ENCODE data around the gene PRKCE. TPM values are rescaled to one million over a fixed set of nuclear protein-coding genes. Genes with fewer than 3 reads are reported as not detected.
A peak's percentile ranks its signal among the peaks of the same experiment; 100 is the strongest.

PRKCE gene
- total and polyA plus RNA-seq, 2 experiments from 2014 or later = 0.94 to 1.2 TPM

DNA sequence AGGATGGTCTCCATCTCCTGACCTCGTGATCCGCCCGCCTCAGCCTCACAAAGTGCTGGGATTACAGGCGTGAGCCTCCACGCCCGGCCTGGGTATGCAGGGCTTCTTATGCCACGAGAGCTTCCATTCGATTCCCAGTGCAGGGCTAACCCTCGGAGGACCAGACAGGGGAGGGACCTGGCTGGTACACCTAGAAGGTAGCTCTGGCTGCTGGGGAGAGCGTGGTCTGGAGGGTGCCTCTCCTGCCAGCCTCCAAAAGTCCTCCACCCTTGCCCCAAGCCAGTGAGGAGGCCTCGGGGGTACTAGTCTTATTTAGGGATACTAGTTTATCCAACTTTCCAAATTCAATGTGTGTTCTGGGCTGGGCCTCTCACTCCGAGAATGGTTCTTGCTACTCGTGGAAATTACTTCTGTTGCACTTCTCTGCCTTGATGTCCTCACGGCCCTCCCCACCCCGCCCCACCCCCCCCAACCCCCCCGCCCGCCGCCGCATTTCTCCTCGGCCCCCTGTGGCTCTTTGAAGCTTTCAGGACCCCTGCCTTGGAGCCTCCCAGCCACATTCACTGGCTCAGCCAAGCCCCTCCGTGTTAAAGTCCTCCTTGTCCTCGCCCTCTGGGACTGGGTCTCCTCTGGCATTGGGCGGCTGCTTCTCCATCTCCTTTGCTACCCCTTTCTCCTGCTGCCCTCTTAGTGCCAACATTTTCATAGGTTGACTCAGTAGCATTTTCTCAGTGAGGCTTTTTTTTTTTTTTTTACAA lies 502.7 kb downstream of the PRKCE start:
- Mint-ChIP-seq H3K9me3 (no peaks in the 10 kb centered on the region), H3K4me3 (no peak overlapping the region), H3K4me1 (peaks cover 3% of the 10 kb centered on the region; the same call in 2 of the 3 replicates), H3K36me3 (ENCODE audit: low read depth) (no peaks in the 10 kb centered on the region), H3K27ac (no peak overlapping the region), H3K27me3 (ENCODE audit: insufficient read depth, low read depth, poor library complexity) (peaks cover 4% of the 10 kb centered on the region)
- Histone ChIP-seq H3K4me3 (no peak overlapping the region), H3K27me3 (ENCODE audit: insufficient read depth) (no peaks in the 10 kb centered on the region), H3K4me1 (ENCODE audit: insufficient read depth) (no peaks in the 10 kb centered on the region), H3F3A (replicated peaks; ENCODE audit: low read depth) (no peaks in the 10 kb centered on the region), H4K20me1 (replicated peaks; ENCODE audit: insufficient read depth) (no peaks in the 10 kb centered on the region), H3K9me2 (ENCODE audit: insufficient read depth) (peaks cover 1% of the 10 kb centered on the region; the same call in 1 of the 2 replicates), H3K4me2 (no peak overlapping the region; the same call in 1 of the 2 replicates), H2AFZ (no peak overlapping the region), H3K36me3 (ENCODE audit: insufficient read depth) (no peaks in the 10 kb centered on the region), H3K79me2 (replicated peaks; ENCODE audit: insufficient read depth) (no peaks in the 10 kb centered on the region), H3K27ac (ENCODE audit: low read depth) (no peak overlapping the region)
- DNase-seq (ENCODE audit: low spot score) (no peak), ATAC-seq (peak; percentile 70)
- TF ChIP-seq, protein P1, sequence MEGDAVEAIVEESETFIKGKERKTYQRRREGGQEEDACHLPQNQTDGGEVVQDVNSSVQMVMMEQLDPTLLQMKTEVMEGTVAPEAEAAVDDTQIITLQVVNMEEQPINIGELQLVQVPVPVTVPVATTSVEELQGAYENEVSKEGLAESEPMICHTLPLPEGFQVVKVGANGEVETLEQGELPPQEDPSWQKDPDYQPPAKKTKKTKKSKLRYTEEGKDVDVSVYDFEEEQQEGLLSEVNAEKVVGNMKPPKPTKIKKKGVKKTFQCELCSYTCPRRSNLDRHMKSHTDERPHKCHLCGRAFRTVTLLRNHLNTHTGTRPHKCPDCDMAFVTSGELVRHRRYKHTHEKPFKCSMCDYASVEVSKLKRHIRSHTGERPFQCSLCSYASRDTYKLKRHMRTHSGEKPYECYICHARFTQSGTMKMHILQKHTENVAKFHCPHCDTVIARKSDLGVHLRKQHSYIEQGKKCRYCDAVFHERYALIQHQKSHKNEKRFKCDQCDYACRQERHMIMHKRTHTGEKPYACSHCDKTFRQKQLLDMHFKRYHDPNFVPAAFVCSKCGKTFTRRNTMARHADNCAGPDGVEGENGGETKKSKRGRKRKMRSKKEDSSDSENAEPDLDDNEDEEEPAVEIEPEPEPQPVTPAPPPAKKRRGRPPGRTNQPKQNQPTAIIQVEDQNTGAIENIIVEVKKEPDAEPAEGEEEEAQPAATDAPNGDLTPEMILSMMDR (conservative IDR thresholded peaks at IDR 0.05; ENCODE audit: low read depth in 2 of 2) = no peak
- TF ChIP-seq, protein P2, sequence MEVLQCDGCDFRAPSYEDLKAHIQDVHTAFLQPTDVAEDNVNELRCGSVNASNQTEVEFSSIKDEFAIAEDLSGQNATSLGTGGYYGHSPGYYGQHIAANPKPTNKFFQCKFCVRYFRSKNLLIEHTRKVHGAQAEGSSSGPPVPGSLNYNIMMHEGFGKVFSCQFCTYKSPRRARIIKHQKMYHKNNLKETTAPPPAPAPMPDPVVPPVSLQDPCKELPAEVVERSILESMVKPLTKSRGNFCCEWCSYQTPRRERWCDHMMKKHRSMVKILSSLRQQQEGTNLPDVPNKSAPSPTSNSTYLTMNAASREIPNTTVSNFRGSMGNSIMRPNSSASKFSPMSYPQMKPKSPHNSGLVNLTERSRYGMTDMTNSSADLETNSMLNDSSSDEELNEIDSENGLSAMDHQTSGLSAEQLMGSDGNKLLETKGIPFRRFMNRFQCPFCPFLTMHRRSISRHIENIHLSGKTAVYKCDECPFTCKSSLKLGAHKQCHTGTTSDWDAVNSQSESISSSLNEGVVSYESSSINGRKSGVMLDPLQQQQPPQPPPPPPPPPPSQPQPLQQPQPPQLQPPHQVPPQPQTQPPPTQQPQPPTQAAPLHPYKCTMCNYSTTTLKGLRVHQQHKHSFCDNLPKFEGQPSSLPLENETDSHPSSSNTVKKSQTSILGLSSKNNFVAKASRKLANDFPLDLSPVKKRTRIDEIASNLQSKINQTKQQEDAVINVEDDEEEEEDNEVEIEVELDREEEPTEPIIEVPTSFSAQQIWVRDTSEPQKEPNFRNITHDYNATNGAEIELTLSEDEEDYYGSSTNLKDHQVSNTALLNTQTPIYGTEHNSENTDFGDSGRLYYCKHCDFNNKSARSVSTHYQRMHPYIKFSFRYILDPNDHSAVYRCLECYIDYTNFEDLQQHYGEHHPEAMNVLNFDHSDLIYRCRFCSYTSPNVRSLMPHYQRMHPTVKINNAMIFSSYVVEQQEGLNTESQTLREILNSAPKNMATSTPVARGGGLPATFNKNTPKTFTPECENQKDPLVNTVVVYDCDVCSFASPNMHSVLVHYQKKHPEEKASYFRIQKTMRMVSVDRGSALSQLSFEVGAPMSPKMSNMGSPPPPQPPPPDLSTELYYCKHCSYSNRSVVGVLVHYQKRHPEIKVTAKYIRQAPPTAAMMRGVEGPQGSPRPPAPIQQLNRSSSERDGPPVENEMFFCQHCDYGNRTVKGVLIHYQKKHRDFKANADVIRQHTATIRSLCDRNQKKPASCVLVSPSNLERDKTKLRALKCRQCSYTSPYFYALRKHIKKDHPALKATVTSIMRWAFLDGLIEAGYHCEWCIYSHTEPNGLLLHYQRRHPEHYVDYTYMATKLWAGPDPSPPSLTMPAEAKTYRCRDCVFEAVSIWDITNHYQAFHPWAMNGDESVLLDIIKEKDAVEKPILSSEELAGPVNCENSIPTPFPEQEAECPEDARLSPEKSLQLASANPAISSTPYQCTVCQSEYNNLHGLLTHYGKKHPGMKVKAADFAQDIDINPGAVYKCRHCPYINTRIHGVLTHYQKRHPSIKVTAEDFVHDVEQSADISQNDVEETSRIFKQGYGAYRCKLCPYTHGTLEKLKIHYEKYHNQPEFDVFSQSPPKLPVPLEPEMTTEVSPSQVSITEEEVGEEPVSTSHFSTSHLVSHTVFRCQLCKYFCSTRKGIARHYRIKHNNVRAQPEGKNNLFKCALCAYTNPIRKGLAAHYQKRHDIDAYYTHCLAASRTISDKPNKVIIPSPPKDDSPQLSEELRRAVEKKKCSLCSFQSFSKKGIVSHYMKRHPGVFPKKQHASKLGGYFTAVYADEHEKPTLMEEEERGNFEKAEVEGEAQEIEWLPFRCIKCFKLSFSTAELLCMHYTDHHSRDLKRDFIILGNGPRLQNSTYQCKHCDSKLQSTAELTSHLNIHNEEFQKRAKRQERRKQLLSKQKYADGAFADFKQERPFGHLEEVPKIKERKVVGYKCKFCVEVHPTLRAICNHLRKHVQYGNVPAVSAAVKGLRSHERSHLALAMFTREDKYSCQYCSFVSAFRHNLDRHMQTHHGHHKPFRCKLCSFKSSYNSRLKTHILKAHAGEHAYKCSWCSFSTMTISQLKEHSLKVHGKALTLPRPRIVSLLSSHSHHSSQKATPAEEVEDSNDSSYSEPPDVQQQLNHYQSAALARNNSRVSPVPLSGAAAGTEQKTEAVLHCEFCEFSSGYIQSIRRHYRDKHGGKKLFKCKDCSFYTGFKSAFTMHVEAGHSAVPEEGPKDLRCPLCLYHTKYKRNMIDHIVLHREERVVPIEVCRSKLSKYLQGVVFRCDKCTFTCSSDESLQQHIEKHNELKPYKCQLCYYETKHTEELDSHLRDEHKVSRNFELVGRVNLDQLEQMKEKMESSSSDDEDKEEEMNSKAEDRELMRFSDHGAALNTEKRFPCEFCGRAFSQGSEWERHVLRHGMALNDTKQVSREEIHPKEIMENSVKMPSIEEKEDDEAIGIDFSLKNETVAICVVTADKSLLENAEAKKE (CRISPR knock-in tag; IDR thresholded peaks at IDR 0.05) = no peak
- TF ChIP-seq, protein P3, sequence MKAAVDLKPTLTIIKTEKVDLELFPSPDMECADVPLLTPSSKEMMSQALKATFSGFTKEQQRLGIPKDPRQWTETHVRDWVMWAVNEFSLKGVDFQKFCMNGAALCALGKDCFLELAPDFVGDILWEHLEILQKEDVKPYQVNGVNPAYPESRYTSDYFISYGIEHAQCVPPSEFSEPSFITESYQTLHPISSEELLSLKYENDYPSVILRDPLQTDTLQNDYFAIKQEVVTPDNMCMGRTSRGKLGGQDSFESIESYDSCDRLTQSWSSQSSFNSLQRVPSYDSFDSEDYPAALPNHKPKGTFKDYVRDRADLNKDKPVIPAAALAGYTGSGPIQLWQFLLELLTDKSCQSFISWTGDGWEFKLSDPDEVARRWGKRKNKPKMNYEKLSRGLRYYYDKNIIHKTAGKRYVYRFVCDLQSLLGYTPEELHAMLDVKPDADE (IDR thresholded peaks at IDR 0.05) = no peak
- TF ChIP-seq POLR2AphosphoS5 (IDR thresholded peaks at IDR 0.05; ENCODE audit: low read depth) (no peak), ZNF114 (CRISPR knock-in tag; IDR thresholded peaks at IDR 0.05) (no peak), NANOG (IDR thresholded peaks at IDR 0.05; ENCODE audit: borderline replicate concordance) (no peak), EZH2 (IDR thresholded peaks at IDR 0.05; ENCODE audit: low read depth, unreplicated experiment) (no peak), STAT1 (IDR thresholded peaks at IDR 0.05; ENCODE audit: unreplicated experiment) (no peak), EZH2phosphoT487 (IDR thresholded peaks at IDR 0.05; ENCODE audit: unreplicated experiment) (no peak), JUNB (IDR thresholded peaks at IDR 0.05; ENCODE audit: unreplicated experiment) (no peak), CREB1 (CRISPR knock-in tag; IDR thresholded peaks at IDR 0.05; ENCODE audit: low read depth) (no peak)
- TF ChIP-seq, protein P4, sequence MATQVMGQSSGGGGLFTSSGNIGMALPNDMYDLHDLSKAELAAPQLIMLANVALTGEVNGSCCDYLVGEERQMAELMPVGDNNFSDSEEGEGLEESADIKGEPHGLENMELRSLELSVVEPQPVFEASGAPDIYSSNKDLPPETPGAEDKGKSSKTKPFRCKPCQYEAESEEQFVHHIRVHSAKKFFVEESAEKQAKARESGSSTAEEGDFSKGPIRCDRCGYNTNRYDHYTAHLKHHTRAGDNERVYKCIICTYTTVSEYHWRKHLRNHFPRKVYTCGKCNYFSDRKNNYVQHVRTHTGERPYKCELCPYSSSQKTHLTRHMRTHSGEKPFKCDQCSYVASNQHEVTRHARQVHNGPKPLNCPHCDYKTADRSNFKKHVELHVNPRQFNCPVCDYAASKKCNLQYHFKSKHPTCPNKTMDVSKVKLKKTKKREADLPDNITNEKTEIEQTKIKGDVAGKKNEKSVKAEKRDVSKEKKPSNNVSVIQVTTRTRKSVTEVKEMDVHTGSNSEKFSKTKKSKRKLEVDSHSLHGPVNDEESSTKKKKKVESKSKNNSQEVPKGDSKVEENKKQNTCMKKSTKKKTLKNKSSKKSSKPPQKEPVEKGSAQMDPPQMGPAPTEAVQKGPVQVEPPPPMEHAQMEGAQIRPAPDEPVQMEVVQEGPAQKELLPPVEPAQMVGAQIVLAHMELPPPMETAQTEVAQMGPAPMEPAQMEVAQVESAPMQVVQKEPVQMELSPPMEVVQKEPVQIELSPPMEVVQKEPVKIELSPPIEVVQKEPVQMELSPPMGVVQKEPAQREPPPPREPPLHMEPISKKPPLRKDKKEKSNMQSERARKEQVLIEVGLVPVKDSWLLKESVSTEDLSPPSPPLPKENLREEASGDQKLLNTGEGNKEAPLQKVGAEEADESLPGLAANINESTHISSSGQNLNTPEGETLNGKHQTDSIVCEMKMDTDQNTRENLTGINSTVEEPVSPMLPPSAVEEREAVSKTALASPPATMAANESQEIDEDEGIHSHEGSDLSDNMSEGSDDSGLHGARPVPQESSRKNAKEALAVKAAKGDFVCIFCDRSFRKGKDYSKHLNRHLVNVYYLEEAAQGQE (IDR thresholded peaks at IDR 0.05; ENCODE audit: unreplicated experiment) = no peak
